Measurements from ENCODE around the gene ERC2.

Gene ERC2

GRCh38 chr3:55902221-55902900, 565.9 kb downstream of the ERC2 start:
- no peak for DNase-seq (ENCODE audit: low read depth)
- no peak for TF ChIP-seq CTCF (IDR thresholded peaks at IDR 0.05; ENCODE audit: control insufficient read depth, insufficient read depth, low read depth, low read length, missing control alignments)
- no peak overlapping the region for H3K4me3 ChIP-seq (ENCODE audit: control insufficient read depth, low read depth, low read length)

- H3K4me3 ChIP-seq (ENCODE audit: control insufficient read depth, low read depth, low read length), result no peak overlapping the region
- DNase-seq (ENCODE audit: low read depth), result no peak
- TF ChIP-seq CTCF (IDR thresholded peaks at IDR 0.05; ENCODE audit: control insufficient read depth, insufficient read depth, low read depth, low read length, missing control alignments), result peak; percentile 35
Measured at GRCh38 chr3:55899887-55900286, 568.4 kb downstream of the ERC2 start.

GRCh38 chr3:55897573-55898224, 570.6 kb downstream of the ERC2 start:
- peak; percentile 47 for TF ChIP-seq CTCF (IDR thresholded peaks at IDR 0.05; ENCODE audit: control insufficient read depth, insufficient read depth, low read depth, low read length, missing control alignments)
- H3K4me3 ChIP-seq (ENCODE audit: control insufficient read depth, low read depth, low read length), result no peak overlapping the region
- DNase-seq (ENCODE audit: low read depth), result no peak

GRCh38 chr3:55895897-55896566, 572.2 kb downstream of the ERC2 start:
- no peak for DNase-seq (ENCODE audit: low read depth)
- TF ChIP-seq CTCF (IDR thresholded peaks at IDR 0.05; ENCODE audit: control insufficient read depth, insufficient read depth, low read depth, low read length, missing control alignments), result no peak
- H3K4me3 ChIP-seq (ENCODE audit: control insufficient read depth, low read depth, low read length), result no peak overlapping the region

GRCh38 chr3:55894605-55895004, 573.7 kb downstream of the ERC2 start:
- H3K4me3 ChIP-seq (ENCODE audit: control insufficient read depth, low read depth, low read length), result no peak overlapping the region
- DNase-seq (ENCODE audit: low read depth), result no peak
- no peak for TF ChIP-seq CTCF (IDR thresholded peaks at IDR 0.05; ENCODE audit: control insufficient read depth, insufficient read depth, low read depth, low read length, missing control alignments)

GRCh38 chr3:55893045-55893664, 575.1 kb downstream of the ERC2 start:
- H3K4me3 ChIP-seq (ENCODE audit: control insufficient read depth, low read depth, low read length), result no peak overlapping the region
- no peak for DNase-seq (ENCODE audit: low read depth)
- TF ChIP-seq CTCF (IDR thresholded peaks at IDR 0.05; ENCODE audit: control insufficient read depth, insufficient read depth, low read depth, low read length, missing control alignments), result no peak

Data from AG09309 (cell line).